ENCODE results near the gene PRTG. TPM values are rescaled to one million over a fixed set of nuclear protein-coding genes. Genes with fewer than 3 reads are reported as not detected.
"Not testable (repeated sequence)": the region's sequence is repeated elsewhere in the genome, so short reads cannot be mapped to it uniquely, and the experiment has no call there.

Gene PRTG
- total RNA-seq, 4 donors from 2014 or later = 0.05 to 2.0 (median 0.65) TPM

GRCh38 chr15:55758580-55758986 lies 15.6 kb upstream of the PRTG start:
- intact Hi-C loops (cut with DNase I; ENCODE audit: low total_unique reads) = no loop called here
- DNase-seq = no peak
- TF ChIP-seq, protein P1, sequence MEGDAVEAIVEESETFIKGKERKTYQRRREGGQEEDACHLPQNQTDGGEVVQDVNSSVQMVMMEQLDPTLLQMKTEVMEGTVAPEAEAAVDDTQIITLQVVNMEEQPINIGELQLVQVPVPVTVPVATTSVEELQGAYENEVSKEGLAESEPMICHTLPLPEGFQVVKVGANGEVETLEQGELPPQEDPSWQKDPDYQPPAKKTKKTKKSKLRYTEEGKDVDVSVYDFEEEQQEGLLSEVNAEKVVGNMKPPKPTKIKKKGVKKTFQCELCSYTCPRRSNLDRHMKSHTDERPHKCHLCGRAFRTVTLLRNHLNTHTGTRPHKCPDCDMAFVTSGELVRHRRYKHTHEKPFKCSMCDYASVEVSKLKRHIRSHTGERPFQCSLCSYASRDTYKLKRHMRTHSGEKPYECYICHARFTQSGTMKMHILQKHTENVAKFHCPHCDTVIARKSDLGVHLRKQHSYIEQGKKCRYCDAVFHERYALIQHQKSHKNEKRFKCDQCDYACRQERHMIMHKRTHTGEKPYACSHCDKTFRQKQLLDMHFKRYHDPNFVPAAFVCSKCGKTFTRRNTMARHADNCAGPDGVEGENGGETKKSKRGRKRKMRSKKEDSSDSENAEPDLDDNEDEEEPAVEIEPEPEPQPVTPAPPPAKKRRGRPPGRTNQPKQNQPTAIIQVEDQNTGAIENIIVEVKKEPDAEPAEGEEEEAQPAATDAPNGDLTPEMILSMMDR (IDR thresholded peaks at IDR 0.05 in 4 of 5, conservative IDR thresholded peaks at IDR 0.05 in 1 of 5) = no peak
- no peak for TF ChIP-seq POLR2A (IDR thresholded peaks at IDR 0.05)
- H3K4me1 ChIP-seq = no peaks in the 10 kb centered on the region
- no peaks in the 10 kb centered on the region for H3K9me3 ChIP-seq
- ATAC-seq = no peak
- in situ Hi-C loops (cut with MboI; ENCODE audit: low sequenced_read_pairs in 4 of 4) = no loop called here
- H3K36me3 ChIP-seq = no peaks in the 10 kb centered on the region
- no peaks in the 10 kb centered on the region for H3K27me3 ChIP-seq
- no peak overlapping the region for H3K4me3 ChIP-seq
- no peak overlapping the region for H3K27ac ChIP-seq

DNA sequence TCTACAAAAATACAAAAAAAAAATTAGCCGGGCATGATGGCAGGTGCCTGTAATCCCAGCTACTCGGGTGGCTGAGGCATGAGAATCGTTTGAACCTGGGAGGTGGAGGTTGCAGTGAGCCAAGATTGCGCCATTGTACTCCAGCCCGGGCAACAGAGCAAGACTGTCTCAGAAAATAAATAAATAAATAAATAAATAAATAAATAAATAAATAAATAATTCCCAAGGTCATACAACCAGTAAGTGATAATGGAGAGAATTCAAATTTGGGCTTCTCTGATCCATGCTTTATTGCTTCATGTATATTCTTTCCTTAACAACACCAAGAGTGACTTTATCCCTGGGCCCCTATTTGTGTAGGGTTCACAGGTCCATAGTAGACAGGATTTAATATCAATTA lies 10.5 kb upstream of the PRTG start:
- DNase-seq; H3K27ac ChIP-seq; in situ Hi-C loops (cut with MboI; ENCODE audit: low sequenced_read_pairs in 4 of 4); H3K27me3 ChIP-seq; intact Hi-C loops (cut with DNase I; ENCODE audit: low total_unique reads); H3K4me1 ChIP-seq; H3K9me3 ChIP-seq; H3K4me3 ChIP-seq; ATAC-seq; H3K36me3 ChIP-seq: not testable (repeated sequence)

GRCh38 chr15:55750706-55751105 lies 7.8 kb upstream of the PRTG start:
- no peak for ATAC-seq
- Histone ChIP-seq H3K9me3 (no peaks in the 10 kb centered on the region), H3K4me1 (no peaks in the 10 kb centered on the region), H3K27me3 (no peaks in the 10 kb centered on the region), H3K27ac (no peak overlapping the region), H3K4me3 (no peak overlapping the region), H3K36me3 (no peaks in the 10 kb centered on the region)
- intact Hi-C loops (cut with DNase I; ENCODE audit: low total_unique reads) (no loop called here), in situ Hi-C loops (cut with MboI; ENCODE audit: low sequenced_read_pairs in 4 of 4) (no loop called here)
- DNase-seq = no peak
- TF ChIP-seq, protein P1 (IDR thresholded peaks at IDR 0.05 in 4 of 5, conservative IDR thresholded peaks at IDR 0.05 in 1 of 5) = no peak
- TF ChIP-seq POLR2A (IDR thresholded peaks at IDR 0.05) = no peak

DNA sequence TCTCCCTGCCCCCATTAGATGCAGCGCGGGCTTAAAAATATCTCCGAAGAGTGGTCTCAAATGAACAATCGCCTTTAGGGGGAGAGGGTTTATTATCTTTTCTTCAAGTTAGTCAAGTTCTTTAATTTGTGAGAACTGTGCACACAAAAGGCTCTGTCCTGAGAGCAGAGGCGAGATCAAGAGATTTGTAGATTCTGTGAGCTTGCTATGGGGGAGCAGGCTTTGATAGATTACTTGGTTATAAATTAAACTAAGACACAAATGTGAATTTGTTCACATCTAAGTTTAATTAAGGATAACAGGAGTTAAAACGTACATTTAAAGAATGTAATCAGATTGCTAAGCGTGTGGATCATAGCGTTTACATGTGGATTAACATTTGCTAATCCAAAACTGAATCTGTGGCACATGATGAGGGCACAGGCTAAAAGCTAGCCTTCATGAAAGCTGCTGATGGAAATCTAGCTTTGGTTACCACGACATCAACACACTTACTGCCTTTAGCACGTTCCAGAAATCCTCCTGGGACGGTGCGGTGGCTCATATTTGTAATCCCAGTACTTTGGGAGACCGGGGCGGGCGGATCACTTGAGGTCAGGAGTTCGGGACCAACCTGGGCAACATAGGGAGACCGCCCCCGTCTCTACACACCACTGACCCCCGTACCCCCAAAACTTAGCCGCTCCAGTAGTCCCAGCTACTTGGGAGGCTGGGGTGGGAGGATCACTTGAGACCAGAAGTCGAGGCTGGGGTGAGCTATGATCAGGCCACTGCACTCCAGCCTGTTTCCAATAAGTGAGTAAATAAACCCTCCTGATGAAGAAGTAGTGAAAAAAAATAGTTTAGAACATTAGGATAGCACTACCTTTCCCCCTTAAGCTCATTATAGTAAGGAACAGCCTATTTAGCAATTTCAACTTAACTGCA lies 1.0 kb upstream of the PRTG start:
- Histone ChIP-seq H3K4me1 (peaks cover 0 to 14% of the 10 kb centered on the region in 2 donors), H3K9me3 (no peaks in the 10 kb centered on the region), H3K36me3 (no peaks in the 10 kb centered on the region), H3K27me3 (no peaks in the 10 kb centered on the region), H3K27ac (peak overlapping the region in 2 of 4 donors; percentile 47 to 63), H3K4me3 (peak overlapping the region; percentile 69 to 80 (median 72))
- intact Hi-C loops (cut with DNase I; ENCODE audit: low total_unique reads) = no loop called here
- in situ Hi-C loops (cut with MboI; ENCODE audit: low sequenced_read_pairs in 4 of 4) = no loop called here
- ATAC-seq = no peak
- DNase-seq = no peak
- TF ChIP-seq POLR2A (IDR thresholded peaks at IDR 0.05) = no peak
- TF ChIP-seq, protein P1 (IDR thresholded peaks at IDR 0.05 in 4 of 5, conservative IDR thresholded peaks at IDR 0.05 in 1 of 5) = no peak

- in situ Hi-C loops (cut with MboI; ENCODE audit: low sequenced_read_pairs in 4 of 4) (no loop called here), intact Hi-C loops (cut with DNase I; ENCODE audit: low total_unique reads) (no loop called here)
- DNase-seq = no peak
- Histone ChIP-seq H3K4me1 (peaks cover 0 to 14% of the 10 kb centered on the region in 2 donors), H3K36me3 (no peaks in the 10 kb centered on the region), H3K9me3 (no peaks in the 10 kb centered on the region), H3K4me3 (peak overlapping the region; percentile 69 to 80 (median 72)), H3K27ac (peak overlapping the region; percentile 47 to 63 (median 54)), H3K27me3 (no peaks in the 10 kb centered on the region)
- TF ChIP-seq POLR2A (IDR thresholded peaks at IDR 0.05) = no peak
- TF ChIP-seq, protein P1 (IDR thresholded peaks at IDR 0.05 in 4 of 5, conservative IDR thresholded peaks at IDR 0.05 in 1 of 5) = no peak
- peak; percentile 45 to 54 for ATAC-seq
These were observed 440 bp downstream of the PRTG start for GRCh38 chr15:55742498-55742926.
